B cell (primary cell): ENCODE measurements around the gene EIF2S1. TPM values are rescaled to one million over a fixed set of nuclear protein-coding genes. Genes with fewer than 3 reads are reported as not detected.

Source experiments
- ATAC-seq: fragments of 200-7000 bp; cut with Tn5 transposase; one replicate; pipeline ENCODE4 v1.10.0; 2021; ENCODE audit warnings: low read depth, mild to moderate bottlenecking, moderate number of reproducible peaks, moderate library complexity
- CTCF ChIA-PET: fragments of 350-600 bp; sonication (Branson Sonifier 250); formaldehyde crosslinking; loops from one replicate; lab custom pipeline; 2021; ENCODE audit warnings: antibody characterized with exemption, inconsistent platforms; lab: Charles Lee
- POLR2A ChIA-PET: fragments of 350-600 bp; sonication (Branson Sonifier 250); formaldehyde crosslinking; loops from one replicate; lab custom pipeline; 2021; ENCODE audit warnings: antibody characterized with exemption; lab: Charles Lee
- DNase-seq: peaks from one replicate; pipeline ENCODE4 v3.0.0; 2013
- H2AFZ ChIP-seq: 2 replicates; pipeline ENCODE4 v1.6.1; 2012; ENCODE audit warnings: mild to moderate bottlenecking, low read depth, low read length; ENCODE audit not compliant: insufficient read depth, poor library complexity, severe bottlenecking
- H3K27ac ChIP-seq, 2 donors: 1 replicate in 1 of 2; 2 replicates in 1 of 2; pipeline ENCODE4 v1.5.1; 2012 to 2013; ENCODE audit warnings: low read length in 2 of 2, mild to moderate bottlenecking in 2 of 2, moderate library complexity in 1 of 2
- H3K27me3 ChIP-seq, 4 experiments: fragments of 200-600 bp in 1 of 4; sonication (generic) in 1 of 4; replicated peaks in 1 of 4; 1 replicate in 2 of 4; 2 replicates in 2 of 4; pipeline versions ENCODE4 v1.6.1 to v1.7.0; 2013 to 2016; ENCODE audit warnings: low read length in 3 of 4, mild to moderate bottlenecking in 2 of 4, mixed read lengths in 1 of 4, moderate library complexity in 1 of 4; ENCODE audit not compliant: insufficient read depth in 4 of 4, control insufficient read depth in 3 of 4; ENCODE audit errors: control extremely low read depth in 1 of 4
- H3K36me3 ChIP-seq, 2 experiments: replicated peaks in 1 of 2; 1 replicate in 1 of 2; 2 replicates in 1 of 2; pipeline versions ENCODE4 v1.6.1 to v1.7.1; 2013; ENCODE audit warnings: low read length in 1 of 2; ENCODE audit not compliant: insufficient read depth in 2 of 2, control insufficient read depth in 1 of 2; ENCODE audit errors: control extremely low read depth in 1 of 2, extremely low read depth in 1 of 2
- H3K4me1 ChIP-seq, 2 donors: fragments of 200-600 bp in 1 of 2; sonication (generic) in 1 of 2; 1 replicate in 1 of 2; 2 replicates in 1 of 2; pipeline versions ENCODE4 v1.5.1 to v1.6.1; 2013 to 2017; ENCODE audit warnings: low read length in 2 of 2; ENCODE audit not compliant: control insufficient read depth in 2 of 2, insufficient read depth in 2 of 2
- H3K4me2 ChIP-seq: replicated peaks from 2 replicates; pipeline ENCODE3; 2012; ENCODE audit warnings: mild to moderate bottlenecking, low read depth, low read length; ENCODE audit not compliant: poor library complexity, severe bottlenecking
- H3K4me3 ChIP-seq, 5 experiments: fragments of 200-600 bp in 1 of 5; sonication (generic) in 1 of 5; 1 replicate in 3 of 5; 2 replicates in 2 of 5; pipeline versions ENCODE4 v1.5.1 to v1.7.0; 2011 to 2016; ENCODE audit warnings: low read length in 4 of 5, mild to moderate bottlenecking in 4 of 5, low read depth in 2 of 5, control low read depth in 1 of 5, moderate library complexity in 1 of 5; ENCODE audit not compliant: insufficient read depth in 1 of 5; ENCODE audit errors: control extremely low read depth in 1 of 5, extremely low read depth in 1 of 5
- H3K79me2 ChIP-seq: fragments of 200-600 bp; sonication (generic); one replicate; pipeline ENCODE4 v1.6.0; 2016; ENCODE audit warnings: low read length; ENCODE audit not compliant: control insufficient read depth, insufficient read depth
- H3K9ac ChIP-seq: fragments of 200-600 bp; sonication (generic); 2 replicates; pipeline ENCODE4 v1.6.1; 2017; ENCODE audit warnings: mild to moderate bottlenecking, low read length, moderate library complexity
- H3K9me3 ChIP-seq, 3 donors: one replicate each; pipeline versions ENCODE4 v1.6.1 to v1.7.1; 2013; ENCODE audit warnings: low read length in 2 of 3; ENCODE audit not compliant: control insufficient read depth in 2 of 3, insufficient read depth in 1 of 3; ENCODE audit errors: control extremely low read depth in 1 of 3
- H4K20me1 ChIP-seq: 2 replicates; pipeline ENCODE4 v1.6.0; 2012; ENCODE audit warnings: mild to moderate bottlenecking, low read length; ENCODE audit not compliant: insufficient read depth, control insufficient read depth, poor library complexity, severe bottlenecking
- H3K27ac Mint-ChIP-seq: one replicate; pipeline ENCODE4 v1.8.0; 2021; ENCODE audit warnings: mixed read lengths
- H3K27me3 Mint-ChIP-seq: one replicate; pipeline ENCODE4 v1.8.0; 2021; ENCODE audit warnings: mixed read lengths
- H3K4me1 Mint-ChIP-seq: one replicate; pipeline ENCODE4 v1.8.0; 2021; ENCODE audit warnings: mixed read lengths
- H3K4me3 Mint-ChIP-seq: one replicate; pipeline ENCODE4 v1.8.0; 2021; ENCODE audit warnings: mixed read lengths
- H3K9me3 Mint-ChIP-seq: one replicate; pipeline ENCODE4 v1.8.0; 2022; ENCODE audit warnings: mixed read lengths; ENCODE audit not compliant: insufficient read depth
- EZH2 ChIP-seq: IDR thresholded peaks from 2 replicates; pipeline ENCODE4 v1.6.1; 2012; ENCODE audit warnings: borderline replicate concordance, low read depth, mild to moderate bottlenecking, moderate library complexity, low read length; ENCODE audit not compliant: insufficient read depth, poor library complexity, severe bottlenecking
- WGBS: methylation state at CpG from one replicate; pipeline ENCODE4 v1.1.5; 2013; ENCODE audit warnings: missing lambda C conversion rate; ENCODE audit not compliant: insufficient coverage; 5-methylcytosine and 5-hydroxymethylcytosine counted together
- intact Hi-C: fragments of 100-400 bp; cut with micrococcal nuclease; formaldehyde crosslinking; loops from one replicate; pipeline ENCODE4 v1.10.0; 2022
- polyA minus RNA-seq: library from RNA; depleted of rRNA, polyadenylated mRNA; stranded (reverse); fragments of >200 nt; gene quantifications from 2 replicates; pipeline ENCODE4 v1.2.3, GENCODE V29; 2012
- polyA plus RNA-seq: library from polyadenylated mRNA; depleted of rRNA; stranded (reverse); fragments of >200 nt; gene quantifications from 2 replicates; pipeline ENCODE4 v1.2.3, GENCODE V29; 2012
- total RNA-seq, 2 donors: library from RNA; stranded (reverse); fragments of 120-200 nt in 1 of 2; gene quantifications; 1 replicate in 1 of 2; 2 replicates in 1 of 2; pipeline versions ENCODE4 v1.2.3 to v1.2.4, GENCODE V29; 2013 to 2022
- TF ChIP-seq, protein P1 (sequence below): fragments of 200-600 bp; IDR thresholded peaks from one replicate; pipeline ENCODE4 v1.8.0; 2022; ENCODE audit warnings: antibody characterized with exemption, mild to moderate bottlenecking

The EIF2S1 gene
- total RNA-seq (39.3 and 39.9 TPM in 2 replicates), polyA plus RNA-seq (10.4 and 23.2 TPM in 2 replicates), polyA minus RNA-seq (17.3 and 29.0 TPM in 2 replicates)
- total RNA-seq (2013): 83.8 TPM

DNA sequence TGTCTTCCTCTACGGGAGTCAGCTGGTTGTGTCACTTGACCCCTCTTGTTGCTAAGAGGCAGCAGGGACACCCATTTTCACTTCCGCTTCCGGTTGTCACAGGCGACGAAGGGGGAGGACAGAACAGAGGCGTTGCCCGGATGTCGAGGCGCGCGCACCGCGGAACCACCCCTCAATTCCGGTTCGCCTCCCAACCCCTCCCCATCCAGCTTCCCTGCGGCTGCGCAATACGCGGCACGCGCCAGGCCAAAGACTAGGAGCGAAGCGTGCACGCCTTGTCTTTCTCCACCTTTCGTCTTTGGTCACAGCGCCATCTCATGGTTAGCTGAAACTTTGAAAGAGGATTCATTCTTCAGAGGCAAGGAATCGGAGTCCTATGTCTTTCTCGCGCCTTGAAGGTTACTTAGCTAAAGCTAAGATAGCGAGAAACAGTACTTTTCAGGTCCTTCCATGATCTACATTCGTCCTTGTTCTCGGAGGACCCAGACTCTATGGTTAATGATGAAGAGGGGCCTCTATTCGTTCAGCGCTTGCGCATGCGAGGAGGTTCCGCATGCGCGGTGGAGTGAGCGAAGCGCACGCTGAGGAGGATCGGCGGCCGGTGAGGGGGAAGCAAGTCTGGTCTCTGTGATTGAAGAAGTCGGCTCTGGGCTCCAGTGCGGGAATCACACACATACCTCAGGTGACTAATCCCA, at the start of gene EIF2S1, which contains the start of gene ATP6V1D:
Gene EIF2S1 (plus strand): TSS at position 554 of the 695 bp plus-strand sequence. CDS start 4,440 bp downstream, outside the sequence.
Gene ATP6V1D (minus strand): TSS at position 30 of the 695 bp plus-strand sequence. CDS start 106 bp downstream, outside the sequence.
- H3K4me1 ChIP-seq: peaks cover 26% of the 10 kb centered on the region in 2 donors
- peak within 1 kb of the TSS; percentile 96 for H3K9ac ChIP-seq
- H3K9me3 ChIP-seq: no peaks in the 10 kb centered on the region
- ChIA-PET CTCF (interaction anchor here (0.8 to 1.6 kb wide), 13 partner anchors 8 to 1000 kb away, joined by 3 to 5 read pairs (median 3); partner anchors contain the start of genes PIGH and TMEM229B), POLR2A (interaction anchor here (0.8 kb wide), 1 partner anchor 240 kb away, joined by 4 read pairs; the partner anchor contains the start of gene PIGH)
- H3K79me2 ChIP-seq: peaks cover 94% of the 10 kb centered on the region
- H3K4me2 ChIP-seq: peak within 1 kb of the TSS; percentile 95
- H3K36me3 ChIP-seq: peaks cover 3 to 6% of the 10 kb centered on the region in 2 experiments
- H3K4me3 ChIP-seq: peak within 1 kb of the TSS; percentile 79 to 97 (median 93)
- Mint-ChIP-seq H3K9me3 (no peaks in the 10 kb centered on the region), H3K27me3 (no peaks in the 10 kb centered on the region), H3K4me1 (peaks cover 50% of the 10 kb centered on the region), H3K27ac (peak within 1 kb of the TSS; percentile 100), H3K4me3 (peak within 1 kb of the TSS; percentile 100)
- H4K20me1 ChIP-seq: peaks cover 33% of the 10 kb centered on the region
- DNase-seq: peak; percentile 100
- no peaks in the 10 kb centered on the region for H3K27me3 ChIP-seq
- H3K27ac ChIP-seq: peak within 1 kb of the TSS; percentile 92 to 95
- intact Hi-C loops: loop anchor here (1.0 to 5.0 kb wide), 7 partner anchors 119 to 1792 kb away; partner anchors contain the start of genes DCAF5, GPHN, PALS1 and PIGH
- no peak for TF ChIP-seq EZH2
- TF ChIP-seq, protein P1, sequence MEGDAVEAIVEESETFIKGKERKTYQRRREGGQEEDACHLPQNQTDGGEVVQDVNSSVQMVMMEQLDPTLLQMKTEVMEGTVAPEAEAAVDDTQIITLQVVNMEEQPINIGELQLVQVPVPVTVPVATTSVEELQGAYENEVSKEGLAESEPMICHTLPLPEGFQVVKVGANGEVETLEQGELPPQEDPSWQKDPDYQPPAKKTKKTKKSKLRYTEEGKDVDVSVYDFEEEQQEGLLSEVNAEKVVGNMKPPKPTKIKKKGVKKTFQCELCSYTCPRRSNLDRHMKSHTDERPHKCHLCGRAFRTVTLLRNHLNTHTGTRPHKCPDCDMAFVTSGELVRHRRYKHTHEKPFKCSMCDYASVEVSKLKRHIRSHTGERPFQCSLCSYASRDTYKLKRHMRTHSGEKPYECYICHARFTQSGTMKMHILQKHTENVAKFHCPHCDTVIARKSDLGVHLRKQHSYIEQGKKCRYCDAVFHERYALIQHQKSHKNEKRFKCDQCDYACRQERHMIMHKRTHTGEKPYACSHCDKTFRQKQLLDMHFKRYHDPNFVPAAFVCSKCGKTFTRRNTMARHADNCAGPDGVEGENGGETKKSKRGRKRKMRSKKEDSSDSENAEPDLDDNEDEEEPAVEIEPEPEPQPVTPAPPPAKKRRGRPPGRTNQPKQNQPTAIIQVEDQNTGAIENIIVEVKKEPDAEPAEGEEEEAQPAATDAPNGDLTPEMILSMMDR: peak; percentile 100
- 0% methylated on average over 41 of the region's 47 CpGs for WGBS
- peak within 1 kb of the TSS; percentile 96 for H2AFZ ChIP-seq
- peak; percentile 90 for ATAC-seq

DNA sequence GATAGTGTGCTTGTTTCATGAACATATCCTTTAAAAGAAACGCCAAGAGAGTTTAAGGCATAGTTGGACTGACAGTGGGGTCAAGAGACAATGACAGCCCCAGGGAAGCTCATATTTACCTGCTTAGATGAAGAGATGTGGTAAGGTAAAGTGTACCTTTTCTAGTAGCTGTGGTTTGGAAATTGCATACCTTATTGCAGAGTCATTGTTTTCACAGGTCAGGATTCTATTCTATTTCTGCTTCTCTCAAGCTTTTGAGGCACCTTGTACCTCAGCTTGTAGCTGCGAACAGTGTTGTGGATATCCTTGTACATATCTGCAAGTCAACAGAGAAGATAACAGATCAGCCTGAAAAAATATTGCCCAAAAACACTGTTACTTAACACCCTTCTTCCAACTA, 48.3 kb upstream of the EIF2S1 start:
- Histone ChIP-seq H4K20me1 (no peaks in the 10 kb centered on the region), H3K27ac (no peak overlapping the region), H2AFZ (no peak overlapping the region), H3K79me2 (no peaks in the 10 kb centered on the region), H3K27me3 (no peaks in the 10 kb centered on the region), H3K36me3 (peaks cover 1 to 14% of the 10 kb centered on the region in 2 experiments), H3K4me1 (no peaks in the 10 kb centered on the region), H3K4me3 (no peak overlapping the region), H3K4me2 (no peak overlapping the region), H3K9me3 (no peaks in the 10 kb centered on the region), H3K9ac (no peak overlapping the region)
- Mint-ChIP-seq H3K9me3 (no peaks in the 10 kb centered on the region), H3K27me3 (no peaks in the 10 kb centered on the region), H3K4me1 (peaks cover 6% of the 10 kb centered on the region), H3K27ac (no peak overlapping the region), H3K4me3 (no peak overlapping the region)
- ChIA-PET POLR2A (no interaction called here), CTCF (interaction anchor here (1.4 kb wide), 1 partner anchor 26 kb away, joined by 5 read pairs; no protein-coding TSS in a partner anchor)
- DNase-seq: no peak
- 100% methylated on average over 1 of the region's 2 CpGs for WGBS
- no peak for TF ChIP-seq EZH2
- TF ChIP-seq, protein P1: no peak
- ATAC-seq: no peak
- intact Hi-C loops: no loop called here
